ENCODE results near the gene CHPF2.

Gene CHPF2

GRCh38 chr7:151212626-151213025 lies 19.7 kb upstream of the CHPF2 start:
- DNase-seq (ENCODE audit: low spot score in 2 of 2) = no peak
- Mint-ChIP-seq H3K36me3 (peaks cover 30% of the 10 kb centered on the region), H3K9me3 (no peaks in the 10 kb centered on the region), H3K4me3 (no peak overlapping the region), H3K27me3 (no peaks in the 10 kb centered on the region), H3K4me1 (no peaks in the 10 kb centered on the region), H3K27ac (no peak overlapping the region)
- no peak for ATAC-seq (ENCODE audit: low read depth)

- DNase-seq (ENCODE audit: low spot score in 2 of 2) (no peak), ATAC-seq (ENCODE audit: low read depth) (no peak)
- H3K27ac Mint-ChIP-seq = no peak overlapping the region
- H3K27me3 Mint-ChIP-seq = no peaks in the 10 kb centered on the region
- peaks cover 42% of the 10 kb centered on the region for H3K36me3 Mint-ChIP-seq
- peaks cover under 1% of the 10 kb centered on the region for H3K4me1 Mint-ChIP-seq
- no peaks in the 10 kb centered on the region for H3K9me3 Mint-ChIP-seq
- no peak overlapping the region for H3K4me3 Mint-ChIP-seq
These were observed 18.5 kb upstream of the CHPF2 start for GRCh38 chr7:151213826-151214225.

GRCh38 chr7:151215396-151215795 lies 16.9 kb upstream of the CHPF2 start:
- no peak for DNase-seq (ENCODE audit: low spot score in 2 of 2)
- Mint-ChIP-seq H3K4me1 (peaks cover 2% of the 10 kb centered on the region), H3K36me3 (peaks cover 47% of the 10 kb centered on the region), H3K9me3 (no peaks in the 10 kb centered on the region), H3K27me3 (no peaks in the 10 kb centered on the region), H3K27ac (no peak overlapping the region), H3K4me3 (no peak overlapping the region)
- no peak for ATAC-seq (ENCODE audit: low read depth)

GRCh38 chr7:151218170-151218569 lies 14.1 kb upstream of the CHPF2 start:
- Mint-ChIP-seq H3K36me3 (peaks cover 49% of the 10 kb centered on the region), H3K9me3 (no peaks in the 10 kb centered on the region), H3K4me1 (peaks cover 2% of the 10 kb centered on the region), H3K27me3 (no peaks in the 10 kb centered on the region), H3K27ac (no peak overlapping the region), H3K4me3 (no peak overlapping the region)
- DNase-seq (ENCODE audit: low spot score in 2 of 2) (no peak), ATAC-seq (ENCODE audit: low read depth) (no peak)

GRCh38 chr7:151223728-151224127 lies 8.6 kb upstream of the CHPF2 start:
- DNase-seq (ENCODE audit: low spot score in 2 of 2) = no peak
- peaks cover 30% of the 10 kb centered on the region for H3K36me3 Mint-ChIP-seq

GRCh38 chr7:151225948-151226510 lies 6.3 kb upstream of the CHPF2 start:
- H3K27ac Mint-ChIP-seq = peak overlapping the region; percentile 93
- DNase-seq (ENCODE audit: low spot score in 2 of 2) = no peak
- H3K36me3 Mint-ChIP-seq = peaks cover 23% of the 10 kb centered on the region
- peak overlapping the region; percentile 96 for H3K4me3 Mint-ChIP-seq
- no peaks in the 10 kb centered on the region for H3K9me3 Mint-ChIP-seq
- ATAC-seq (ENCODE audit: low read depth) = no peak
- peaks cover 22% of the 10 kb centered on the region for H3K4me1 Mint-ChIP-seq
- H3K27me3 Mint-ChIP-seq = no peaks in the 10 kb centered on the region

More at GRCh38 chr7:151223728-151224127, 8.6 kb upstream of the CHPF2 start:
- Mint-ChIP-seq H3K9me3 (no peaks in the 10 kb centered on the region), H3K27me3 (no peaks in the 10 kb centered on the region), H3K27ac (no peak overlapping the region), H3K4me3 (no peak overlapping the region), H3K4me1 (peaks cover 23% of the 10 kb centered on the region)
- no peak for ATAC-seq (ENCODE audit: low read depth)

GRCh38 chr7:151226560-151226874 lies 5.8 kb upstream of the CHPF2 start:
- no peaks in the 10 kb centered on the region for H3K27me3 Mint-ChIP-seq
- H3K4me1 Mint-ChIP-seq = peaks cover 22% of the 10 kb centered on the region
- peak overlapping the region; percentile 93 for H3K27ac Mint-ChIP-seq
- DNase-seq (ENCODE audit: low spot score in 2 of 2) (no peak), ATAC-seq (ENCODE audit: low read depth) (no peak)
- no peaks in the 10 kb centered on the region for H3K9me3 Mint-ChIP-seq
- H3K4me3 Mint-ChIP-seq = peak overlapping the region; percentile 96
- H3K36me3 Mint-ChIP-seq = peaks cover 21% of the 10 kb centered on the region

- Mint-ChIP-seq H3K4me3 (peak within 1 kb of the TSS; percentile 96), H3K4me1 (peaks cover 28% of the 10 kb centered on the region), H3K9me3 (no peaks in the 10 kb centered on the region), H3K36me3 (peaks cover 19% of the 10 kb centered on the region), H3K27ac (peak within 1 kb of the TSS; percentile 93), H3K27me3 (no peaks in the 10 kb centered on the region)
- ATAC-seq (ENCODE audit: low read depth) (peak; percentile 99), DNase-seq (ENCODE audit: low spot score in 2 of 2) (peak; percentile 92 to 97)
These were observed 5.2 kb upstream of the CHPF2 start, which contains the start of gene ABCF2 for GRCh38 chr7:151226875-151227782. TSS of gene ABCF2 (minus strand) at chr7:151227205. CDS start at chr7:151226458, 747 bp downstream.

GRCh38 chr7:151228024-151228866 lies 4.0 kb upstream of the CHPF2 start:
- peak overlapping the region; percentile 96 for H3K4me3 Mint-ChIP-seq
- DNase-seq (ENCODE audit: low spot score in 2 of 2) (no peak), ATAC-seq (ENCODE audit: low read depth) (no peak)
- peaks cover 13% of the 10 kb centered on the region for H3K36me3 Mint-ChIP-seq
- H3K9me3 Mint-ChIP-seq = no peaks in the 10 kb centered on the region
- H3K4me1 Mint-ChIP-seq = peaks cover 33% of the 10 kb centered on the region
- no peaks in the 10 kb centered on the region for H3K27me3 Mint-ChIP-seq
- peak overlapping the region; percentile 70 for H3K27ac Mint-ChIP-seq

- peaks cover 42% of the 10 kb centered on the region for H3K4me1 Mint-ChIP-seq
- H3K4me3 Mint-ChIP-seq = no peak overlapping the region
- DNase-seq (ENCODE audit: low spot score in 2 of 2) (no peak), ATAC-seq (ENCODE audit: low read depth) (no peak)
- H3K27ac Mint-ChIP-seq = no peak overlapping the region
- peaks cover 9% of the 10 kb centered on the region for H3K36me3 Mint-ChIP-seq
- no peaks in the 10 kb centered on the region for H3K9me3 Mint-ChIP-seq
- H3K27me3 Mint-ChIP-seq = no peaks in the 10 kb centered on the region
These were observed 3.0 kb upstream of the CHPF2 start for GRCh38 chr7:151229249-151229648.

GRCh38 chr7:151231080-151231479 lies 1.2 kb upstream of the CHPF2 start:
- H3K36me3 Mint-ChIP-seq = peaks cover 2% of the 10 kb centered on the region
- no peak for DNase-seq (ENCODE audit: low spot score in 2 of 2)
- peaks cover 36% of the 10 kb centered on the region for H3K4me1 Mint-ChIP-seq
- no peaks in the 10 kb centered on the region for H3K9me3 Mint-ChIP-seq
- H3K27ac Mint-ChIP-seq = no peak overlapping the region
- no peaks in the 10 kb centered on the region for H3K27me3 Mint-ChIP-seq
- no peak overlapping the region for H3K4me3 Mint-ChIP-seq
- no peak for ATAC-seq (ENCODE audit: low read depth)

- peaks cover 7% of the 10 kb centered on the region for H3K36me3 Mint-ChIP-seq
- peak overlapping the region; percentile 95 for H3K27ac Mint-ChIP-seq
- H3K27me3 Mint-ChIP-seq = no peaks in the 10 kb centered on the region
- ATAC-seq (ENCODE audit: low read depth) = peak; percentile 20
- H3K4me3 Mint-ChIP-seq = peak overlapping the region; percentile 99
- no peaks in the 10 kb centered on the region for H3K9me3 Mint-ChIP-seq
- H3K4me1 Mint-ChIP-seq = peaks cover 24% of the 10 kb centered on the region
- DNase-seq (ENCODE audit: low spot score in 2 of 2) = no peak
These were observed 826 bp downstream of the CHPF2 start for GRCh38 chr7:151232917-151233701.

- no peaks in the 10 kb centered on the region for H3K9me3 Mint-ChIP-seq
- H3K4me3 Mint-ChIP-seq = peak overlapping the region; percentile 99
- no peak for ATAC-seq (ENCODE audit: low read depth)
- H3K27me3 Mint-ChIP-seq = no peaks in the 10 kb centered on the region
- H3K27ac Mint-ChIP-seq = peak overlapping the region; percentile 95
- peaks cover 7% of the 10 kb centered on the region for H3K36me3 Mint-ChIP-seq
- DNase-seq (ENCODE audit: low spot score in 2 of 2) = no peak
- peaks cover 23% of the 10 kb centered on the region for H3K4me1 Mint-ChIP-seq
These were observed 1.5 kb downstream of the CHPF2 start for GRCh38 chr7:151233804-151234203.
